ENCODE data around the gene DIS3L.
"Not testable (repeated sequence)": the region's sequence is repeated elsewhere in the genome, so short reads cannot be mapped to it uniquely, and the experiment has no call there.

The DIS3L gene

GRCh38 chr15:66256692-66257091 is 36.7 kb upstream of the DIS3L start:
- H3K79me2 ChIP-seq (ENCODE audit: low read length) = no peaks in the 10 kb centered on the region
- no peak overlapping the region for H3K4me3 ChIP-seq (ENCODE audit: low read length)
- no peak for DNase-seq

DNA sequence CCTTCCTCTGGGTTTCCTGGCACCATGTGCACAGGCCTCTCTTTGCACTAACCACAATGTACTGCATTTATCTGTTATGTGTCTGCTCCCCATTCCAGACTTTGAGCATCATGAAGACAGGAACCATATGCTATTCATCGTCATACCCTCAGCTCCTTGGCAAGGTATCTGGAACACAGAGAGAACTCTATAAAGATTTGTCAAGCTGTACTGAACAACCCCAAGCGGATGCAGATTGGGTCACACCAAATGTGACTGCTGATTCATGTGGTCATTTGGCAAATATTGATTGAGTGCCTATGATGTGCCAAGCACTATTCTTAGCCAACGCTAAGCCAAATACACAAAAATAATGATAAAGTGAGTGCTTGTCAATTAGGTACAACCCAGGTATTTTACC is 32.3 kb upstream of the DIS3L start:
- Histone ChIP-seq H3K9me3 (replicated peaks; ENCODE audit: insufficient read depth, low read length) (no peaks in the 10 kb centered on the region), H3K4me3 (ENCODE audit: low read length) (no peak overlapping the region), H3K36me3 (replicated peaks; ENCODE audit: insufficient read depth, low read length) (no peaks in the 10 kb centered on the region), H4K20me1 (ENCODE audit: insufficient read depth, low read length) (no peaks in the 10 kb centered on the region), H3F3A (ENCODE audit: insufficient read depth, low read length) (no peaks in the 10 kb centered on the region), H3K4me2 (ENCODE audit: low read depth, low read length) (no peak overlapping the region), H3K27ac (ENCODE audit: low read length) (no peak overlapping the region), H3K79me2 (ENCODE audit: low read length) (no peaks in the 10 kb centered on the region), H3K4me1 (ENCODE audit: low read length) (no peaks in the 10 kb centered on the region), H3K9me2 (replicated peaks; ENCODE audit: insufficient read depth, low read length) (no peaks in the 10 kb centered on the region), H3K9ac (ENCODE audit: low read length) (no peak overlapping the region), H2AFZ (ENCODE audit: low read length) (no peak overlapping the region), H3K27me3 (replicated peaks; ENCODE audit: insufficient read depth, low read length) (no peaks in the 10 kb centered on the region; the same call in 1 of the 2 replicates)
- DNase-seq = no peak
- TF ChIP-seq CTCF (IDR thresholded peaks at IDR 0.05; ENCODE audit: low read length) (no peak), EZH2 (optimal IDR thresholded peaks at IDR 0.05; ENCODE audit: low read depth, low read length) (no peak), EZH2phosphoT487 (IDR thresholded peaks at IDR 0.05; ENCODE audit: low read length) (no peak)

More at GRCh38 chr15:66256692-66257091, 36.7 kb upstream of the DIS3L start:
- no peaks in the 10 kb centered on the region for H3K36me3 ChIP-seq (replicated peaks; ENCODE audit: insufficient read depth, low read length)
- H3K4me1 ChIP-seq (ENCODE audit: low read length) = no peaks in the 10 kb centered on the region
- no peak overlapping the region for H3K27ac ChIP-seq (ENCODE audit: low read length)
- no peaks in the 10 kb centered on the region for H3K9me2 ChIP-seq (replicated peaks; ENCODE audit: insufficient read depth, low read length)
- H3K9me3 ChIP-seq (replicated peaks; ENCODE audit: insufficient read depth, low read length) = no peaks in the 10 kb centered on the region
- no peaks in the 10 kb centered on the region for H3F3A ChIP-seq (ENCODE audit: insufficient read depth, low read length)
- TF ChIP-seq CTCF (IDR thresholded peaks at IDR 0.05; ENCODE audit: low read length) (no peak), EZH2 (optimal IDR thresholded peaks at IDR 0.05; ENCODE audit: low read depth, low read length) (no peak), EZH2phosphoT487 (IDR thresholded peaks at IDR 0.05; ENCODE audit: low read length) (no peak)
- no peak overlapping the region for H3K9ac ChIP-seq (ENCODE audit: low read length)
- H3K4me2 ChIP-seq (ENCODE audit: low read depth, low read length) = no peak overlapping the region
- peaks cover 28% of the 10 kb centered on the region for H3K27me3 ChIP-seq (replicated peaks; ENCODE audit: insufficient read depth, low read length)
- no peaks in the 10 kb centered on the region for H4K20me1 ChIP-seq (ENCODE audit: insufficient read depth, low read length)
- no peak overlapping the region for H2AFZ ChIP-seq (ENCODE audit: low read length)

DNA sequence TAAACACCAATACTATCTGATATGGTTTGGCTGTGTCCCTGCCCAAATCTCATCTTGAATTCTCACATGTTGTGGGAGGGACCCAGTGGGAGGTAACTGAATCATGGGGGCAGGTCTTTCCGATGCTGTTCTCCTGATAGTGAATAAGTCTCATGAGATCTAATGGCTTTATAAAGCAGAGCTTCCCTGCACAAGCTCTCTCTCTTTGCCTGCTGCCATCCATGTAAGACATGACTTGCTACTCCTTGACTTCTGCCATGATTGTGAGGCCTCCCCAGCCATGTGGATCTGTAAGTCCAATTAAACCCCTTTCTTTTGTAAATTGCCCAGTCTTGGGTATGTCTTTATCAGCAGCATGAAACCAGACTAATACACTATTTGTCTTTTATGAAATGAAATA is 30.5 kb upstream of the DIS3L start:
- H3K4me2 ChIP-seq (ENCODE audit: low read depth, low read length); H2AFZ ChIP-seq (ENCODE audit: low read length); H3K9me2 ChIP-seq (replicated peaks; ENCODE audit: insufficient read depth, low read length); H3K4me3 ChIP-seq (ENCODE audit: low read length); H3K27ac ChIP-seq (ENCODE audit: low read length); H3K27me3 ChIP-seq (replicated peaks; ENCODE audit: insufficient read depth, low read length); H3K4me1 ChIP-seq (ENCODE audit: low read length); H3K36me3 ChIP-seq (replicated peaks; ENCODE audit: insufficient read depth, low read length); H3F3A ChIP-seq (ENCODE audit: insufficient read depth, low read length); H4K20me1 ChIP-seq (ENCODE audit: insufficient read depth, low read length); H3K9me3 ChIP-seq (replicated peaks; ENCODE audit: insufficient read depth, low read length); H3K9ac ChIP-seq (ENCODE audit: low read length); H3K79me2 ChIP-seq (ENCODE audit: low read length); DNase-seq: not testable (repeated sequence)

DNA sequence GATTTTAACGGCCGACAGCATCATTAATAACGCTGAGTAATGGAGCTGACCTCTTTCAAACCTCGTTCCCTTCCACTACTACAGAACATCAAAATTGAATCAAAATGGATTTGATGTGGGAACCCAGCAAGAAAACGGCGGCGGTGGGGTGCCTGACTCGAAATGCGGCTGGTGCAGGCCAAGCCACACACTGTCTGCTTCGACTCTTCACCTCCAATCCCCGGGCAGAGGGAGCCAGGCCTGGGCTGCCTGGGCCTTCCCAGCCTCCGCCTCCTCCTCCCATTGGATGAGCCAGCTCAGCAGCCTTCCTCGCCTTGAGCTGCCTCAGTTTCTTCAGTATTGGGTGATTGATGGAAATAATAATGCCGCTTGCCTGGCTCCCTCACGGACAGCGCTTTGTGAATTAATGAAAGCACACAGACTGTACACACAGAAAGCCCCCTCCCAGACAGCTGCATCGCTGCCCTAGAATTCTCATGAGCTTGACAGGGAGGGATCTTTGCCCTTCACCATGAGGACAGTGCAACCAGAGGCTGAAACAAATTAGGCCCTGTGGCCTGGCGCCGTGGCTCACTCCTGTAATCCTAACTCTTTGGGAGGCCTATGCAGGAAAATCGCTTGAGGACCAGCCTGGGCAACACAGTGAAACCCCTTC is 28.4 kb upstream of the DIS3L start:
- TF ChIP-seq EZH2 (optimal IDR thresholded peaks at IDR 0.05; ENCODE audit: low read depth, low read length) (no peak), EZH2phosphoT487 (IDR thresholded peaks at IDR 0.05; ENCODE audit: low read length) (no peak), CTCF (IDR thresholded peaks at IDR 0.05; ENCODE audit: low read length) (no peak)
- no peaks in the 10 kb centered on the region for H3K4me1 ChIP-seq (ENCODE audit: low read length)
- H3K27ac ChIP-seq (ENCODE audit: low read length) = no peak overlapping the region
- H3K27me3 ChIP-seq (replicated peaks; ENCODE audit: insufficient read depth, low read length) = no peaks in the 10 kb centered on the region
- H3K9ac ChIP-seq (ENCODE audit: low read length) = no peak overlapping the region
- H3K9me3 ChIP-seq (replicated peaks; ENCODE audit: insufficient read depth, low read length) = no peaks in the 10 kb centered on the region
- H3K9me2 ChIP-seq (replicated peaks; ENCODE audit: insufficient read depth, low read length) = no peaks in the 10 kb centered on the region
- H3F3A ChIP-seq (ENCODE audit: insufficient read depth, low read length) = no peaks in the 10 kb centered on the region
- no peak overlapping the region for H3K4me3 ChIP-seq (ENCODE audit: low read length)
- H4K20me1 ChIP-seq (ENCODE audit: insufficient read depth, low read length) = no peaks in the 10 kb centered on the region
- H3K36me3 ChIP-seq (replicated peaks; ENCODE audit: insufficient read depth, low read length) = no peaks in the 10 kb centered on the region
- no peak overlapping the region for H3K4me2 ChIP-seq (ENCODE audit: low read depth, low read length)
- H3K79me2 ChIP-seq (ENCODE audit: low read length) = no peaks in the 10 kb centered on the region
- DNase-seq = no peak
- no peak overlapping the region for H2AFZ ChIP-seq (ENCODE audit: low read length)
